HG03439 (cell line): ENCODE measurements around the gene CYB561D1.

Experiments
- ATAC-seq: cut with Tn5 transposase; IDR thresholded peaks from one replicate; pipeline ENCODE4 v1.9.1; 2021; ENCODE audit warnings: mild to moderate bottlenecking, moderate library complexity; ENCODE audit not compliant: unreplicated experiment

CYB561D1 gene

DNA sequence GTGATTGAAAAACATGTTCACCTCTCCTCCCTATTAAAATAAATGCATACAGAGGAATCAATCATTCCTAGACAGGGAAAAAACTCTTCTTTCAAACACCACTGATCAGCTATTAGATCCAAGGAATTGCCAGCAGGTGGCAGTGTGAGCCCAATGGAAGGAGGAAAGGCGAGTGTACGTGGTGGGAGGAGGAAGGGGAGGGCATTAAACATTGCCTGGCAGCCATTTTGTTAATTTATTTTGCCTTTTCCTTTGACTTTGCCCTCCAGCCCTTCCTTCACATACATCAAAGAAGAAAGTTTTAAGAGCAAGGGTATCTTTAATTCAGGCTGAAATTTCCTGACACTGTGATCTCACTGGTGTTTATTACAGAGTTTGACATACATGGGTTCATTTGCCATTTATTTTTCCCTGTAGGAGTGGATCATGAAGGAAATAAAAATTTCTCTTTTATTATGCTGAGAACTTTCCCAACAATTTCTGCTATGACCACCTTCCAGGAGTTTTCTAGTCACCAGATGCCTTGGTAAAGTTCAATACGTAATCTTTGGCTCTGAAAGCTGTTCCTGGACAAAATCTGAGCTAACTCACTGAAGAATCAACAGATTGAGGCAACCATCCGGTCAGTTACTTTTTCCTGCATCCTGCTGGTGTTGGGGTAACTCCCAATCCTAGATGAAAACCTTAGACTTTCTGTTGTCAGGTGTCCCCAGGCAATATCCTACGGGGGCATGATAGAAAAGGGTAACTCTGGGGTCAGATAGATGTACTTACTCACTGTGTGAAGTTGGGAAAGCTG lies 52.6 kb downstream of the CYB561D1 start:
- peak; percentile 48 for ATAC-seq

DNA sequence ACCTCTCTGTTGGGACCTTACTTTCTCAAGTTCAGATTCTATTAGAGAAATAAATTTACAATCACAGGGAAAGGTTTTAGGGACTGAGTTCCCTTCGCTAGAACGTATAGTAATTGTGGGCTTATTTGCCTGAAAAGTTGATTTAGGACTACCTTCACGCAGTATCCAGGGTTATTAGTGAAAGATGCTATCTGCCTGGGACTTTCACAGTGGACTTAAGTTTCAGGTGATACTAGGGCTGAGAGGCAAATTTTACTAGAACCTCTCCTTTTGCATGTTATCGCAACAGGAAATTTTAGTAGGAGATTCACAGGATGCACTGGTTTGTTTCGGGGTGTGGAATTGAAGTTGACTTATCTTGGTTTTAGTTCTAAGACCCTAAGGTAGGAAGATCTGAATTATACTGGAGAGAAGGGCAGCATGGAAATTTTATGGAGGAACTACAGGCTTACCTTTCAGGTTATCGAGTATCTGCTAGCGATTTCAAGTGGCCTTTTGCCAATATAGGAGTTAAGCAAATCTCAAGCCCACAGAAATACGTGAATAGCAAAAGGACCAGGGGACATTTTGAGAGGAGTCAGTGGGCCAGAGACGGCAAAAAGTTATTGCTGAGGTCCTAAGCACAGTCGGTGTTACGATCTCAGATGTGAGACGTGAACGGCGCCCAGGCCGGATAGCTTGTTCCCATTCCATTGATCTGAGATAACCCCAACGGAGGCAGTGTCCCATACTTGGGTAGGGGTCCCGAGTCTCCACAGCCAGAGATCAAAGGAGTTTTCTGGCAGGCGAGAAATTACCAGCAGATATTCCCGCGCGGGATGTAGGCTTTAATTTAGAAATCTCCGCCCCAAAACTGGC lies 53.8 kb downstream of the CYB561D1 start:
- peak; percentile 16 for ATAC-seq

DNA sequence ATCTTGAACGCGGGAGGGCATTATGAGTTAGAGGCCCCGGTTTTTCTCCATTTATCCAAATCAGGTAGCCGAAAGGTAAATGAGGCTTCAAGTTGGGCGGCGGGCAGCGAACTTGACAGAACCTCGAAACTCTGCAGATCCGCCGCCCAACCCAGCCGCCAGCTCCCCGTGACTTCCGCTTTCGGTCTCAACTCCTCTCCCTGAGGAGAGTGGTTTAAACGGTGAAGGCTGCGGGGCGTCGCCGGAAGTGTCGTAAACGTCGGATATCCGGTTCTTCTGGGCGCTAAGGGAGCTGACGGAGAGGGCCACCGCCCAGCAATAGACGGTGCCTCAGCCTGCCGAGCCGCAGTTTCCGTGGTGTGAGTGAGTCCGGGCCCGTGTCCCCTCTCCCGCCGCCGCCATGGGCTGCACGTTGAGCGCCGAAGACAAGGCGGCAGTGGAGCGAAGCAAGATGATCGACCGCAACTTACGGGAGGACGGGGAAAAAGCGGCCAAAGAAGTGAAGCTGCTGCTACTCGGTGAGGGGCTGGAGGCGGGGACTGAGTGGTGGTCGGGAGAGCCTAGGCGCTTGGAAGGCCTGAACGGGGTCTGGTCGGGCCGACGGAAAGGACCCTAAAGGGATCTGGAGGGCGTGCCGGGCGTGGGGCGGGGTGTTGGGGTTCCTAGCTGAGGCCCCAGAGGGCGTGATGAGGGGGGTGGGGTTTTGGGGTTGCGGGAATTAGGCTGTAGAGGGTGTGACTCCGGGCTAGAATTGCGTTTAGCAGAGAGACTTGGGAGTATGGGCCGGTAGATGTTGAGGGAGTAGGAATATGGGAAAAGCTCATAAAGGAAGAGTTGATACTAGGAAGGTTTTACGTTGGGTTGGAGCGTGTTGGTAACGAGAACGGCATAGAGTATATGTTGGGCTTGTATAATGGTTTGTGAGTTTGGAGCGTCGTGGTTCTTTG lies 54.7 kb downstream of the CYB561D1 start, which contains the start of gene GNAI3:
Gene GNAI3 (plus strand): TSS at position 295 of the 947 bp plus-strand sequence. CDS start 106 bp downstream, at position 401.
- ATAC-seq, result peak; percentile 88
